ENCODE measurements around the gene YTHDC1. TPM values are rescaled to one million over a fixed set of nuclear protein-coding genes. Genes with fewer than 3 reads are reported as not detected.
"Not testable (repeated sequence)": the region's sequence is repeated elsewhere in the genome, so short reads cannot be mapped to it uniquely, and the experiment has no call there.

The YTHDC1 gene
- polyA plus RNA-seq (ENCODE audit: insufficient read length): 83.5 TPM

DNA sequence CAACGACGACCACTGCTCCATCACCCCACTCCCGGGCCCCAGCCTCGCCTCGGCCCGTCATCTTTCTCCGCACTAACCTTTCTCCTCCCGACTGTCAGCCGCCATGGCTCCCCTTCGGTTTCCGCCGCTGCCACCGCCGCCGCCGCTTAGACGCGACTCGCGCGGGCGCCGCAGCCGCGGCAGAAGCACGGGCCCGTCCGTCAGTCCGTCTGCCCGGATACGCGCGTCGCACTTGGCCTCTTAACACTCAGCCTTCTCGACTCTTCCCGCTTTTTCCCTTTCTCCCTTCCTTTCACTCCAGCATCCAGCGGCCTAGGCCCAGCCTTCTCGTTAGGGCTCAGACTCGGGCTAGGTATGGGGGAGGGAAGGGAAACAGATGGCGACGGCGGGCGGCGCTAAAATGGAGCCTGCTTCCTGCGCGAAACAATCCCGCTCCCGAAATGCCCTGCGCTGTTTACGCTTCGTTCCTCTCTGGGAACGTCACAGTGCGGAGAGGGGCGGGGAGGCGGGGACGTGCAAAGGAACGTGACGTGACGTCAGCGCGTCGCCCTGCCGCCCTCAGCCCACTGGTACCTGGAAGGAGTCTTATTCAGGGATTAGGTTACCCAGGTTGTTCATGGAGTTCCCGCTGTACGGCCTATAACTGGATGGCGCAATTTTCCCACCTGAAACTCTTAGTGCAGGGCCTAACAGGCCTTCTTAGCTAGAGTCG is at the start of gene YTHDC1:
Gene YTHDC1 (minus strand): TSS at position 442 of the 712 bp plus-strand sequence. CDS start 337 bp downstream, at position 105.
- DNase-seq: peak; percentile 98

DNA sequence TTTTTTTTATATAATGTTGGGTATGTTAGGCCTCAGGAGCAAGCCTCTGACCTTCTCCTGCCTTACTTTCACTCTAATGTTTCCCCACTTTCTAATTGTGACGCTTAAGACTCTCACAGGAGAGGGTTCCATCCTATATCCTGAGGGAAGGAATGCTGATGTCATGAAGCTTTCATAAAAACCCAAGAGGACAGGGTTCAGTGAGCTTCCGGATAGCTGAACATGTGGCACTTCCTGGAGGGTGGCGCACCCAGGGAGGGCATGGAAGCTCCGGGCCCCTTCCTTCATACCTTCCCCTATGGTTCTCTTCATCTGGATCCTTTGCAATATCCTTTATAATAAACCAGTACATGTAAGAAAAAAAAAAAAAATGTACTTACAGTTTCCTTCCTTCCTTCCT is 49.4 kb upstream of the YTHDC1 start:
- no peak for DNase-seq

DNA sequence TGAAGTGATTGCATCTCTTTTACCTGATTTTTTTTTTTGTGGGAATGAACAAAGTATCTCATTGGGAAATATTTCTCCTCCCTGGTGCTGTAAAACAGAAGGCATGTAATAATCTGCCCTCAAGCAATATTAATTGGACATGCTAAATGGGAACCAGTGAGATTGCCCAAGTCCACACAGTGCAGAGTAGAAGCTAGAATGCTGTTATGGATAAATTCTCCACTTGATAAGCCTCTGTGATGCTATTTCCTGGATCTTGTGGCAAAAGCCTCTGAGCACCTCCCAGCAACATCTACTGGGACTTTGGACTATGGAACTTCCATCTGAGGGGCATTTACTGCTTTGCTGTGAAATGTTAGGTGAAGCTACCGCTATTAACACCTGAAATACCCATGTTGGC is 46.9 kb upstream of the YTHDC1 start:
- no peak for DNase-seq

DNA sequence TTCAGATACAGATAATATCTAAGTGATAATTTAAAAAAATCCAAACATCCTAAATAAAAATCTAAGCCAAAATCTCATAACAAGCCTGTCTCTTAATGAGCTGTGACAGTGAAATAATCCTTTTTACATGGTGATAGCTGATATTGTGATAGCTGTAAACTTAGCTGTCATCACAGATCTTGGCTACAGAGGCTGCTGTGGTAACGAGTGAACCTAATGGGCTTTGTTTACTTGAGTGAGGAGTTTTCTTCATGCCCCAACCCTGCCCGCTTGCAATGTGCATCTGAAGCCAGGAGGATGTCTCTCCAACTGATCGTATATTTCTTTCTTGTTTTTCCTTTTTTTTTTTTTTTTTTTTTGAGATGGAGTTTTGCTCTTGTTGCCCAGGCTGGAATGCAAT is 41.5 kb upstream of the YTHDC1 start:
- DNase-seq: no peak

DNA sequence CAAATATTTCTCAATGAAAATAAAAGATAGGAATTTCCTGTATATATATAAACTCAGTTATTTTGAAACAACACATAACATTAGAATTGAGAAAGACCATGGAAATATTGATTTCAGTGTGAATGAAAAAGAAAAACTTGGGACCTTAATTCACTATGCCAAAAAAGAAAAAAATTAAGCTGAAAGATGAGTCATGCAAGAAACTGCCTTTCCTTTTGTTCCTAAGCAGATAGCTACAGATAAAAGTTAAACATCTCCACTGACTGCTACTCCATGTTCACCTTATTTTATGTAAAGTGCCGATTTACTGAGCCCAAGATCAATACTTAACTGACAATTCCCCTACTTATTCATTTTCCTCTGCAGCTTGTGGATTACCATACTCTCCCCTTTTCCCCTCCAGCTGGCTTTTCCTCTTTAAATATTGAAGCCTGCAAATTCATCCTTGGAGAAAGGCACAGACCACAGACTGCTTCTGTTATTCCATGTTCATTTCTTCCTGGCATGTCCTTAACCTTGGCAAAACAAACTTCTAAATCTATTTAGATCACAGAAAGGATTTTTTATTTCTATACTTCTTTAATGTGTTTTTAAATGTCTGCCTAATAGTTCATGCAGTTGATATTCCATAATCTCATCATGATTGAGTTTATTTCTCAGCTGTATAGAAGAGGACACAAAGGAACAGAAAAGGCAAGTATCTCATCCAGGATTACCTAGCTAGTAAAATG is 40.5 kb upstream of the YTHDC1 start:
- no peak for DNase-seq

DNA sequence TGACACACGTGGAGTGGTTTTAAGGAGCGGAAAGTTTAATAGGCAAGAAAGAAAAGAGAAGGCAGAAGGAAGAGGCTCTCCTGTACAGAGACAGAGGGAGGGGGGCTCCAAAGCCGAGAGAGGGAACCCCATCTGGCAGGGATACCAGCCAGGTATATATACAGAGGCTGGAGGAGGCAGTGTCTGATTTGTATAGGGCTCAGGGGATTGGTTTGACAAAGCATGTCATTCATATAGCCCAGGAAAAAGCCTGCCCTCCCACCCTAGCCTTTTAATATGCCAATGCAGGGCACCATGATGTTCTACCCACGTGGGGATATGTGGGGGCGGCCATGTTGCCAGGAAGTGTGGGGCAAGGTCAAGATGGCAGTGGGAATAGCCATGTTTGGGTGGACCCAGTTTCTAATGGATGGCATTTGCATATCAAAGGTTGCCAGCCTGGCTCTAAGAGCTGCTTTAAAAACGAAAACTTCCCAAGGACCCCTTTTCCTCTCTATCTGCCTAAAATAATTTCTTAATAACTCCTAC is 39.6 kb upstream of the YTHDC1 start:
- DNase-seq: not testable (repeated sequence)

DNA sequence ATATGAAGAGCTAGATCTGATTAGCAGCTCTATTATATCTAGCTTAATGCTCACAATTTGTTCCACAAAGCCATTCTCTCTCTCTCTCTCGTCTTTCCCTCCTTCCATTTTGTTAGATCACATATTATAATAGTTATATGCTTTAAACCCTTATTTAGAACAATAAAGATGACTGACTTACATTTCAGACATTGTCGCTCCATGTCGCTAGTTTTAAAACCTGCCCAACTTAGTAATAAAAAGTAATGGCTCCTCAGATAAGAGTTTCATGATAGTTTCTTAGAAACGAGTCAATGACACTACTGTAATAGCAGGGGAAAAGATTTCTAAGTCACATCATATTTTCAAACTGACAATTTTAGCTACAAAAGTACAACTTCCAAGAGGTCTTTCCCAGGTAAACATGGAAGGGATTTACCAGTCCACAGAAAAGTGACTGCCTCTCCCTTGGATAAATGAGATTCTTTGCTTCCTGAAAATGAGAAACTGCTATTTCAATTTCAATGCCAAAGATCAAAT is 38.5 kb upstream of the YTHDC1 start:
- DNase-seq: no peak

DNA sequence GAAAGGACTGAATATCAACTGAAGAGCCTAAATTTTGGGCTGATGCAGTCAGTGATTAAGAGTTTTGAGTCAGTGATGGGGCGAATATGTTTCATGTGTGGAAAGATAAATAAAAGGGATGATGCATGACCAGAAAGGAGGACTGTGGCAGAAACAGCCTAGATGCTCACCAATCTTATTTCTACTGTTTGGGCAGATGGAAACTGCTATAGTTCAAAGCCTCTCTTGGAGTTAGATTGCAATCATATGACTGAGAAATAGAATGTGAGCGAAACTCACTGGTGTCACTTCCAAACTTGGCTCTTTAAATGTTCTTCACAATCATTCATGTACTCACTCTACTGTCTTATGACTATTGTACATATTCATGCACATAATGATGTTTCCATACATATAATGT is 35.4 kb upstream of the YTHDC1 start:
- no peak for DNase-seq

DNA sequence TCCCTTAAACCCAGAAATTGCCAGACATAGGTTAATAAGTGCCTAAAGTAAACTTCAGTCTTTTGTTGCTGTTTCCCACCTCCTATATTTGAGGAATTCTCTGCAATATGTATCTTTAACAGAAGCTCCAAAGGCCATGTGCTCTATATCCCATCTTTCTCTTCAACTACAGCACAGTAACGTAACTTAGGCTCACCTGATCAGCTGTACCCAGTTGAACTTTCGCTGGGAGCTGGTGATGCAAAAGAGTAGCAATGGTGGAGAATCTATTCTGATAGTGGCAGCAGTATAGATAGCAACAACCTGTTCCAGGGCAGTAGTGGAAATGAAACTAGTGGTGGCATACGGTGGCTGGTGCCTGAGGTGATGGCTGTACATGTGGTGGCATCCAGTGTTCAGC is 33.2 kb upstream of the YTHDC1 start:
- no peak for DNase-seq

DNA sequence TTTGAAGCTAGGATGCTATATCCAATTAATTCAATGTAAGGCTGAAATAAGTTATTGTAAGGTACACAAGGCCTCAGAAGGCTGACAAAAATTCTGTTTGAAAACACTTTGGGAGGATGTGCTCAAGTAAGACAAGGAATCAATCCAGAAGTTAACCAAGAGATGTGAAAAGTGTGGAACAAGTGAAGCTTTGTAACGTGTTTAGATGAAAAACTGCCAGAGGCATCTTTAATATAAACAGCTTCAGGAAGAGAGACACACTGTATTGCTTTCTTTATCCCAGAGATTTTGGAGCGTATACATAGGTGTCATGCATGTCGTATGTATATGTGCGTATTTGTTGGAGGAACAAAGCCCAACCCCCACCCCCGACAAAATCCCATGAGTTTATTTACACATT is 28.3 kb upstream of the YTHDC1 start:
- DNase-seq: no peak

DNA sequence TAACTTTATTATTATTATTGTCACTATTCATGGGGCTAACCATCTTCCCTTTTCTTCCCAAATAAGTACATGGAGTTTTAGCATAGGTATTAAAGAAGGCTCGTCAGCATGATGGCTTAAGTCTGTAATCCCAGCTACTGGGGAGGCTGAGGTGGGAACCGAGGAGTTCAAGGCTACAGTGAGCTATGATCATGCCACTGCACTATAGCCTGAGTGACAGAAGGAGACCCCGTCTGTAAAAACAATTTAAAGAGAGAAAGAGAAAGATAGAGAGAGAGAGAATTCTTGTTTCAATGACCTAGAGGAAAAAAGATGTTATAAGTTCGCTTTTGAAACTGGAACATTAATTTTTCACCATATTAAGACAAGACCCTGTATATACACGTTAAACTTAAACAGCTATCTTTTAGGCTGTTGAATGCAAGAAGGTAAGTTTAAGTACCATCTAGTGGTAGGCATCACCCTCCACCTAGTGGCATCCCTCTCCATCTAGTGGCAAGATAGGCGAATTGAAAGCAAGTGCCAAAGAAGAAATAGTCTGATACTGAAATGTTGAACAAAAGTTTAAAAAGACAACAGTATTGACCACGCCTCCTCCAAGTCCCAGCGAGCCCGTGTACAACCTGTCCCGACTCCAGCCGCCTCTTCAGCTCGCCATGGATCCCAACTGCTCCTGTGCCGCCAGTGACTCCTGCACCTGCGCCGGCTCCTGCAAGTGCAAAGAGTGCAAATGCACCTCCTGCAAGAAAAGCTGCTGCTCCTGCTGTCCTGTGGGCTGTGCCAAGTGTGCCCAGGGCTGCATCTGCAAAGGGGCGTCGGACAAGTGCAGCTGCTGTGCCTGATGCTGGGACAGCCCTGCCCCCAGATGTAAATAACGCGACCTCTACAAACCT is 26.0 kb upstream of the YTHDC1 start:
- peak; percentile 3 for DNase-seq

DNA sequence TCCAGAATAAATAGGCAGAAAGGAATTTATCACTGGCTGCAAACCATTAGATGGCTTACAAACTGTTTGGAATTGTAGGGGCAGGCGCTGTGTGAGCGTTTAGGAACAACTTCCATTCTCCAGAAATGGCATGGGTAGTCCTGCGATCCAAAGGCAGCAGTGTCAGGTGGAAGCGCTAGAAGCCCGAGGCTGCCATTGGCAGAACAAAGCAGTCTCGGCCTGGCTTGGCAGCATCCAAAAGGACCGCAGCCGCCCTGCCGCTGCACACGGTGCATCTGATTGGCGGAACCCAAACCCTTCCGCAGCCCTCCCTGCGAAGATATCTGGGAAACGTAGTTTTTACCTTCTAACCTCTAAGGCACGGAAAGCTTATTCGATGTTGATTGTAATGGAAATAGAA is 23.6 kb upstream of the YTHDC1 start:
- peak; percentile 78 for DNase-seq

DNA sequence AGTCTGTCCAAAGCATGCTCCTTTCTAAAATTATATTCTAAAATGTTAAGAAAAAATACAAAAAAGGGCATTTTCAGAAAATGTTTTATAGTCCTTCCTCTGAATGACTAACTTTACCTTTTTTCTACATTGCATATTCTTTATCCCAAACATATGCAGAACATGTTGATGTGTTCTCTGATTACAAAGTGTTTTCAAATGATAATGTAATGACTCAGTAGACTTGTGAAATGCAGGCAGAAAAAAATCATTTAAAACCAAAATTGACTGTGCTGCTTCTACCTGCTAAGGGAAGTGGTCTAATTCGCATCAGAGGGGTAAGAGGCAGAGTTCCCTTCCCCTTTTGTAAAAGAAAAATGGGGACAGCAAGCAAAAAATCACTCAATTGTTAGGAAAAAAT is 22.7 kb upstream of the YTHDC1 start:
- no peak for DNase-seq

DNA sequence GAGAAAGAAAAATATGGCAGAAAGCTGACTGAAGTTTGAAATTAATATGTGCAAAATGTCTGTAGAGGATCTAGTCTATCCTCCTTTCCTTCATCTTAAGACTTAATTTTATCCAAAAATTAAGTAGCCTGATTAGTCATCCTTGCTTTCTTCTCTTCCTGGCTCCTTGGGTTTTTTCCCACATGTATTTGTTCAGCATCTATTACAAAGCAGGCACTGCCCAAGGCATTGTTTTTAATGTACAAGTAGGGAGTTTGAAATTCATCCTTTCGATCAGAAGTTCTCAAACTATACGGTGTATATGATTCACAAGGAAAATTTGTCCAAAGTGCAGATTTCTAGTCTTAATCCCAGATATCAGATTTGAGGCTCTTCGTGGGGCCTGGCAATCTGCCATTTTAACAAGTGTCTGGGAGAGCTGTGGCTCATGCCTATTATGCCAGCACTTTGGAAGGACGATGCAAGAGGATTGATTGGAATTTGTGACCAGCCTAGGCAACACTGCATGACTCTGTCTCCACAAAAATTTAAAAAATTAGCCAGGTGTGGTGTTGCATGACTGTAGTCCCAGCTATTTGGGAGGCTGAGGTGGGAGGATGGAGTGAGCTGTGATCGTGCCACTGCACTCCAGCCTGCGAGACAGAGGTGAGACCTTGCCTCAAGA is 19.4 kb upstream of the YTHDC1 start:
- no peak for DNase-seq

DNA sequence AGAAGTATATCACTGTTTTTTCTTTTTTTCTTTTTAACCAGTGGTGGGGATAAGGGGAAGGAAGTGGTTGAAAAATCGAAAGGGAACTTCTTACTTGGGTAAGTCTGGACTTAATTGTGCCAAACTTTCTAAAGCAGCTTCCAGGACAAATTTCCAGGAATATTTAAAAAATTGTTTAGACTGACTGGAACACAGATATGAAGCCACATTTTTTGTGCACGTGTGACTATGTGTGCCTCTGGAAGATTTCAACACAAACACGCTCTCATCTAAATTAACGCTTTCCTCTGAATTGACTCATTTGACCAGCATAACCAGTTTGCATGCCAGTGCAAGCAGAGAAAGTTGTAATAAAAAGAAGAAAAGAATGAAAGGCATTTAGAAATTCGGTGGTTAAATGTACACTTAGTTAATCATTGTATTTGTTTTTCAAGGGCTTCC is 18.8 kb upstream of the YTHDC1 start:
- no peak for DNase-seq

DNA sequence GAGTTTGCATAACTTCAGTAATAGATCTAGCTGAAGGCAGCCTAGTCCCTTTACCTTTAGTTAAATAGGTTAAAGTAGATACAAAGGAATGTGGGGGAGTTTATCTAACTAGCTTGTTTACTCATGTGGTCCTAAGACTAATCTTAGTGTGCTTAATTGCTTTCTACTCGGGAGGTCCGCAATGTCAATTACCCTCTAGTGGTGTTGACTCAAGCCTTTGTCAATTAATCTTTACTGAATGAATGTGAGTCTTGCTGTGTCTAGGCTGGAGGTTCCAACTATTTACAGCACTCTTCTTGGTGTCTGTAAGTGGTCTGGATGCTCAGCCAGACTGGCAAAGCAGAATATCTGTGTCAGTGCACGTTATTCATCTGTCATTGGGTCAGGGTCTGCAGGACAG is 17.9 kb upstream of the YTHDC1 start:
- no peak for DNase-seq

DNA sequence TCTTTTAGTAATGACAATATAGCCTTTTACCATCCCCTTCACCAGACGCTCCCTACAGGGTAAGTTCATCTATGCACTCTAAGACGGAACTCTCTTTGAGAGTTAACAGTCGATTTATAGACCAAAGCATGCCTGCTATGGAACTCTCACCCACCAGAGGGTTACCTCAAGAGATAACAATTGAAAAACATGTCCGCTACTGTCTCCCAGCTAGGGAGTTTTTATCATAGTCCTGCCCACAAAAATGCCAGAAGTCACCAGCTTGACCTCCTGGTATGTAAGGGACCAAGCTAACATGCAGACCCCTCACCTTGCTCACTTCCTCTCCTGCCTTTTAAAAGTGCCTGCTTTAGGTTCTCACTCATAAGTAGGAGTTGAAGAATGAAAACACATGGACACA is 16.7 kb upstream of the YTHDC1 start:
- DNase-seq: no peak

DNA sequence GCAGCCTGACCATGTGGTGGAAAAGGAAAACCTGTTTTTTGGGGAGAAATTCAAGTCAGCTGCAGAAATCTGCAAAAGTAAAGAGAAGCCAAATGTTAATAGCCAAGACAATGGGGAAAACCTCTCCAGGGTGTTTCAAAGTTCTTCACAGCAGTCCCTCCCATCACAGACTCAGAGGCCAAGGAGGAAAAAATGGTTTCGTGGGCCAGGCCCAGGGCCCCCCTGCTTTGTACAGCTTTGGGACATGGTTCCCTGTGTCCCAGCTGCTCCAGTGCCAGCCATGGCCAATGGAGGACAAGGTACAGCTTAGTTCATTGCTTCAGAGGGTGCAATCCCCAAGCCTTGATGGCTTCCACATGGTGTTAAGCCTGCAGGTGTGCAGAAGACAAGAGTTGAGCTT is 15.2 kb upstream of the YTHDC1 start:
- DNase-seq: no peak

DNA sequence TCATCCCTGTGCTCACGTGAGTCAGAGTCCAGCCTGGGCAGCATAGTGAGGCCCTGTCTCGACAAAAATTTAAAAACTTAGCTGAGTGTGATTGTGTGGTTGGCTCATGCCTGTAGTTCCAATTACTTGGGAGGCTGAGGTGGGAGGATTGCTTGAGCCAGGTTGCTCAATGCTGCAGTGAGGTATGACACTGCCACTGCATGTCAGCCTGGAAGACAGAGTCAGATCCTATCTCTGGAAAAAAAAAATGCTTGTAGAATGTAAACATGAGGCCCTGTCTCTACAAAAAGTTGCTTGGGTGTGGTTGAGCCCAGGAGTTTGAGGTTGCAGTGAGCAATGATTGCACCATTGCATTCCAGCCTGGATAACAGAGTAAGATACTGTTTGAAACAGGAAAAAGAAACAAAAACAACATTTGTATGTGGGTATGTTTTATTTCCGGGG is 11.3 kb upstream of the YTHDC1 start:
- DNase-seq: no peak

DNA sequence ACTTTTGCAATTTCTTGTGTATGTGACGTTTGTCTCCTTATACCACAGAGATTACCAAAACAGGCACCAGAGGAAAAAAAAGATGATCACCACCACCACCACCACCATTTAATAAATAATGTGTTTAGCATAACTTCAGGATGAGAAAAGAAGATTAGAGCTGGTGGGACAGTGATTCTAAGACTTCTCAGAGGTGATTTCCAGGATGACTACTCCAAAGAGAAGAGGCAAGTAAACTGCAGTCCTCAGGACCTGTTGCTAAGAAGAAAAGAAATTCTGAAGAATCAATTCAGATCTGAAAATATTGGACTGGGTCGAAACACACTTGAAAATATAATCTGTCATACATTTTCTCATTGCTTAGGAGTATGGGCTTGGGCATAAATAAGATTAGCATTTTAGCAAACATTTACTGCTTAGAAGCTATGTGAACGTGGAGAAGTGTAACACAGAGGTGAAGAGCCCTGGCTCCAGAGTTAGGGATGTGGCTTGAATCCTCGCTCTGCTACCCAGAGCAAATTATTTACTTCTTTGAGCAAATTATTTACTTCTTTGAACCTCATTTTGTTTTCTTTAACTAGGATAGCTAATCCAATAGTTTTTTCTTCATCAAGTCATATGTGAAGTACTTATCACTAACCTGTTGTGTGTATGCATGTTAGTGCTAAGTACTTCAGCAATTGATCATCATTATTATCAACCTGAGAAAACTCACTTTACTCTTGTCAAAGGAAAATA is 10.5 kb upstream of the YTHDC1 start:
- no peak for DNase-seq

DNA sequence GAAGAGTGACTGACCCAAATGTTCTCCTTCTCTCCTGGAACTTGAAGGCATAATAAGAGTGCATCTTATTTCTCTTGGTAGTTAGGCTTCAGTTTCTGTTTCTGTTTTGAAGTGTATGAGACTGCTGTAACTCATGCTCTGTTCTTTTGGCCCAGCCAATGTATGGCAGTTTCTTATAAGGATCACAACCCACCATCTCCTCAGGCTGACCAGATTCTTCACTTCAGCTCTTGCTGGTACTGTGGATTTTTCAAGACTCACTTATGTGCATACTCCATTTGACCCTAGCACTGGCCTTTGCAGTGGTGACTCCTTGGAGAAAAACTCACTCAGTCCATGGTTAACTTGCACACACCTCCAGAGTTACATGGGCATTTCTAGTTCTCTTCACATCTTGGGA is 9.6 kb upstream of the YTHDC1 start:
- no peak for DNase-seq
